ENCODE results near the gene TMEM143.

The TMEM143 gene

GRCh38 chr19:48353677-48354076, 10.1 kb downstream of the TMEM143 start:
- DNase-seq: no peak

- DNase-seq: peak; percentile 83
Measured at GRCh38 chr19:48351341-48351752, 12.4 kb downstream of the TMEM143 start.

- no peak for DNase-seq
Measured at GRCh38 chr19:48350856-48351255, 12.9 kb downstream of the TMEM143 start.

GRCh38 chr19:48348737-48349136, 15.0 kb downstream of the TMEM143 start:
- no peak for DNase-seq

- no peak for DNase-seq
Measured at GRCh38 chr19:48348045-48348444, 15.7 kb downstream of the TMEM143 start.

GRCh38 chr19:48346191-48346590, 17.5 kb downstream of the TMEM143 start:
- DNase-seq: no peak

GRCh38 chr19:48344892-48345291, 18.8 kb downstream of the TMEM143 start:
- DNase-seq: no peak

GRCh38 chr19:48342841-48343540, 20.7 kb downstream of the TMEM143 start:
- DNase-seq: no peak

GRCh38 chr19:48342414-48342738, 21.4 kb downstream of the TMEM143 start:
- DNase-seq: no peak

- no peak for DNase-seq
Measured at GRCh38 chr19:48341515-48342413, 22.0 kb downstream of the TMEM143 start.

GRCh38 chr19:48340995-48341394, 22.7 kb downstream of the TMEM143 start:
- no peak for DNase-seq

GRCh38 chr19:48338802-48339503, 24.8 kb downstream of the TMEM143 start:
- DNase-seq: no peak

- no peak for DNase-seq
Measured at GRCh38 chr19:48338253-48338755, 25.4 kb downstream of the TMEM143 start.

GRCh38 chr19:48333467-48334384, 30.0 kb downstream of the TMEM143 start:
- peak; percentile 95 for DNase-seq

GRCh38 chr19:48332662-48333466, 30.9 kb downstream of the TMEM143 start:
- peak; percentile 90 for DNase-seq

GRCh38 chr19:48332351-48332661, 31.4 kb downstream of the TMEM143 start:
- no peak for DNase-seq

GRCh38 chr19:48330012-48330681, 33.6 kb downstream of the TMEM143 start:
- peak; percentile 78 for DNase-seq

GRCh38 chr19:48329167-48329891, 34.4 kb downstream of the TMEM143 start:
- DNase-seq: peak; percentile 25

GRCh38 chr19:48325265-48325910, 38.4 kb downstream of the TMEM143 start, which contains the start of gene EMP3:
TSS of gene EMP3 (plus strand) at chr19:48325552. CDS start at chr19:48326845, 1,293 bp downstream.
- peak; percentile 84 for DNase-seq

Data from stimulated activated CD4-positive, alpha-beta T cell treated with anti-CD3 and anti-CD28 coated beads, Interleukin-4, amount 100 ng/mL, for 1 hour (primary cell).